GM19043 (cell line): ENCODE results near the gene GCH1.

Source experiments
- ATAC-seq: cut with Tn5 transposase; IDR thresholded peaks from one replicate; pipeline ENCODE4 v1.9.1; 2021; ENCODE audit warnings: low read depth; ENCODE audit not compliant: unreplicated experiment

GCH1 gene

DNA sequence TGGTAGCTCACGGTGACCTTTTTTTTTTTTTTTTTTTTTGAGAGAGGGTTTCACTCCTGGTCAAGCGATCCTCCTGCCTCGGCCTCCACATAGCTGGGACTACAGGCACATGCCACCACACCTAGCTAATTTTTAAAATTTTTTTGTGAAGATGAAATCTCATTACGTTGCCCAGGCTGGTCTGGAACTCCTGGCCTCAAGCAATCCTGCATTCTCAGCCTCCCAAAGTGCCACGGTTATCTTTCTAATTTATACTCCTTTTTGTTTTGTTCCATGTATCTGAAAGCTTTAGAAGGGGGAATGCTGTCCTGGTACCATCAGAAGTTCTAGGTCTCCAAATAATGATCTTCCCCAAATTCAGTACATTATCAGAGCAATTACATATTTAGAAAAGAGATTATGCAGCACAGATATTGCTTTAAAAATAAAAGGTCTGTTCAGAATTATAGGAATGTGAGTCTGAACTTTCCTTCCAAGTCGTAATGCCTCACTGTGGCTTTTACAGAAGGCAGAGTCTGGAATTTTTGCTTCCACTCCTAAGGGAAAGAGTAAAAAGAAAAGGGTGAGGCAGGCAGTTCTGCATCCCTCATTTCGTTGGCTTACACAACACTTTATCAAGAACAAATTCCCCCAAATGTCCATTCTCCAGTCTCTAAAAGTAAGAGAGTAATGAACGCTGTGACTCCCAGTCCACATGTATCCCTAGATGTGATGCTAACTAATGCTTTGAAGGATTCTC, 73.0 kb downstream of the GCH1 start:
- ATAC-seq = no peak

DNA sequence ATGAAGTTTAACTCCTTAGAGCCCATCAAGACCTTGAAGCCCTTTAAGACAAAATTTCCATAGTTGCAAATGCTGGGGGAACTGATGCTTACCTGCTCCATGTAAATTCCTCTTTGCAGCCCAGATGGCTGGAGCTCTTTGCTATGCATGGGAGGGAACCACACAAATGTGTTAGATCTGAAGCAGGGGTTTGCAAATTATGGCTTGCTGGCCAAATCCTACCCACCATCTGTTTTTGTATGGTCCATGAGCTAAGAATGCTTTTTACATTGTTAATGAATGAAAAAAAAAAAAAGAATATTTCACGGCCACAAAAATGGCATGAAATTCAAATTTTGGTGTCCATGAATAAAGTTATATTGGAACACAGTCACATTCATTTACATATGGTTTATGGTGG, 74.6 kb downstream of the GCH1 start:
- no peak for ATAC-seq

DNA sequence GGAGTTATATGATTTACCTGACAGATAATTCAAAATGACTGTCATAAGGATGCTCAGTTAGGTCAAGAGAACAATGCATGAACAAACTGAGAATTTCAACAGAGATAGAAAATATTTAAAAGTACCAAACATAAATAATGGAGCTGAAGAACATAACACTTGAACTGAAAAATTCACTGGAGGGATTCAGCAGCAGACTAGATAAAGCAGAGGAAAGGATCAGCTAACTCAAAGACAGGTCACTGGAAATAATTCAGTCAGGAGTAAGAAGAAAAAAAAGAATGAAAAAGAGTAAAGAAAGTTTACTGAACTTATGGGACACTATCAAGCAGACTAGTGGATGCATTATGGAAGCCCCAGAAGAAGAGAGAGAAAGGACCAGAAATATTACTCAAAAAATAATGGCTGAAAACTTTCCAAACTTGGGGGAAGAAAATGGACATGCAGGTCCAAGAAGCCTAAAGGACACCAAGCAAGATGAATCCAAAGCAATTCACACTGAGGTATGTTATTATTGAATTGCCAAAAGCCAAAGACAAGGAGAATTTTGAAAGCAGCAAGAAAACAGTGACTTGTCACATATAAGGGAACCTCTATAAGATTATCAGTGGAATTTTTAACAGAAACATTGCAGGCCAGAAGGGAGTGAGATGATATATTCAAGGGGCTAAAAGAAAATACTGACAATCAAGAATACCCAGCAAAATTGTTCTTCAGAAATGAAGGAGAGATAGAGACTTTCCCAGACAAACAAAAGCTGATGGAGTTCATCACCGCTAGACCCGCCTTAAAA, 78.7 kb downstream of the GCH1 start:
- no peak for ATAC-seq

DNA sequence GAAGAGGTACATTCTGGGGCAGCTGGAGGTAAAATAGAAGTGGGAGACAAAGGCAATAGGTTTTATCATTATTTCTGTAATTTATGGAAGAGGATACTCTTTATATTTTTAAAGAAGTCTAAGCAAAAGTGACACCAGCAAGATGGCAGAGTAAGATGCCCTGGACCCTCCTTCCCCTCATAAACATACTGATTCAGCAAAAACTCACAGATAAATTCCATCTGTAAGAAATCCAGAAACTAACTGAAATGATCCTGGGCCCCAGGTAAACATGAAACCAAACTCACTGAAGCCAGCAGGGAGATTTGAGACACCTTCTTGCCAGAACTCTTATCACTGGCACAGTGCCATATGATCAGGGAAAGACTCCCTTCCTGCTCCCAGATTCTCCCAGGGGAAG, 79.9 kb downstream of the GCH1 start:
- no peak for ATAC-seq

DNA sequence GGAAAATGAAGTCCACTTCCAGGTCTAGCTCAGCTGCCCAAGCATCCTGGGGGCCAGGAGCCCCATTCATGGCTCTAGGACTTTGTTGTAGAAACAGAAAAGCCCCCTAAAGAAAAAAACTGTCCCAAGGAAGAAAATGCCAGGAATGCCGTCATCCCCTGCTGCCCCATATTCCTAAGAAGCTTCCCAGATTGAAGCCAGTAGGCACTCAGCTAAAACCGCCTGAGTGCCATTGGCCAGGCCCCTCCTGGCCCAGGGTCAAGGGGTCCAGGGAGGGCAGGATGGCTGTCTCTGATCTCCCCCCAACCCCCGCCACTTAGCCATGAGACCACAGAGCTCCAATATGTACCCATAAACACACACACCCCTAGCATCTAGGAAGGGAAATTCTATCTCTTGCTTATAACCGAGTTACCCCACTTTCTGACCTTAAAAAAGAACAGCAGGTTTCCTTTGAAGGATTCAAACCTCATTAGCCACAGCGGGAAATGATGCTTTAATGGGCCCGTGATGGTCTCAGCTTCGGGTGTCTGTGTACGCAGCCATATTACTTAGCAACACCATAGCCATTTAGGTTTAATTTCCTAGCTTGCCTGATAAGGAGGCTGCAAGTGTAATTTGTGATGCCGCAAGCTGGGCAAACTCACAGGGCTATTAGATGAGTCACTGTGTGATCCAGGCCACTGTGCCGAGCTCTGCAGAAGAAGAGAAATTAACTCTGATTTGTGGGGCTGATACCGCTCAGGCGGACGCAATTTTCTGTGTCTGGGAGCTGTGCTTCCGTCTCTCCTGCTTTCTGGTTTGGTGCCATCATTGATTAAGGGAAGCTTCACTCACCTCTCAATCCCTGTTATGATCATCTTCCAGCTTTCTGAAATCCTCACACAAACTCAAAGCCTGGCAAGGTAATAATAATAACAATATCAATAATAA, 84.2 kb downstream of the GCH1 start:
- no peak for ATAC-seq

DNA sequence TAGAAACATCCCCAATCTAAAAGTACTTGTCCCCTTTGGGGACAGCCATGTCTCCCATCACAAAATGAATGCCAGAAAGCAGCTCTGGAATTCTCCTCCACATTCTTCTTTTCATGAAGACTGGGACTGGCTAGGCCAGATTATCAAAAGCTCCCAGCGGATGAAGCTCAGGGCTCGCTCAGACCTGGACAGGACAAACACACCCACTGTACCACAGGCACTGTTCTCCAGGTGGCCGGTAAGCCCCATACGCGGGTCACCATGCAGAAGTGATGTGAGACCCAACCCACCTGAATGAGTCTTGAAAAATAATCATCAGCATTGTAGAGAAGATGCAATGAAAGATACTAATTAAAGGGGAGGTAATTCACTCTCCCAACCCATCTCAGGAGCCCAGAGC, 85.1 kb downstream of the GCH1 start:
- ATAC-seq = no peak

DNA sequence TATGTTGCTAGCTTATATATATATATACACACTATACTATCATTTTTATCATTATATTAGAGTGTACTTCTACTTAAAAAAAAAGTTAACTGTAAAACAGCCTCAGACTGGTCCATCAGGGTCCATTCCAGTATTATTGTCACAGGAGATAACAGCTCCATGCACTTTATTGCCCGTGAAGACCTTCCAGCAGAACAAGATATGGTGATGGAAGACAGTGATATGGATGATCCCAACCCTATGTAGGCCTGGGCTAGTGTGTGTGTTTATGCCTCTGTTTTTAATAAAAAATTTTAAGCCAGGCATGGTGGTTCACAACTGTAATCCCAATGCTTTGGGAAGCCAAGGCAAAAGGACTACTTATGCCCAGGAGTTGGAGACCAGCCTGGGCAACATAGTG, 86.2 kb downstream of the GCH1 start:
- ATAC-seq = no peak

DNA sequence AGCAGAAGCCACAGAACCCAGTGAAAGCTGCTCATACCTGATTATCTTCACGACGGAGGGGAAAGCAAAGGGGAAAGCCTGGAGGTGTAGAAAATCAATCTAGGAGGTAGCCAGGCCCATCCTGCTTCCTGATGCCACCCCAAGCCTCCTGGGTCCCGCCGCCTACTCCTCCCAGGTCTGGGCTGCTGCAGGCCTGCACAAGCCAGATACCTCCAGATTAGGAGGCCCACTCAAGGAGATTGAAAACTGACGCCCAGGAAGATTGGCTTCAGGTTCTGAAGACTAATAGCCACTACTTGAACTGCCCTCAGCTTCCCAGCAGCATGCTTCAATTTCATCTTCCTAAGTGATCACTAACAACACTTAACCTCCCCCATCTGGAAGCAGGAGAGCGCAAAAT, 87.1 kb downstream of the GCH1 start:
- ATAC-seq = no peak

DNA sequence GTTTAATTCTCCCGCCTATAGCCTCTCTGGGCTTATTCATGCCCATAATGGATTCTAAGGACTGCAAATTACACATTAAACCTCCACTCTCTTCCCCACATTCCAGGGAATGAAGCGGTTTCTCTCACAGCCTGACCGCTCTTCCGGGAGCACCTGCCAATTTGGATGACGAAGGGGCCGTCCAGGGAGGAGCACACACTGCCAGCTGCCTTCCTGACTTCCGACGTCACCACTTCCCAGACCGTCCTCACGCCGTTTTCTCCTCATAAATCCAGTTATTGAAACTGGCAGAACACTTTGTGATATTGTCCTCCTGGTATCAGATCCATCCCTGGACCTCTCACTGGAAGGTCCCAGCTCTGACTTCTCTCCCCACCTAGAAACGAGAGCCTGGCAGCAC, 87.6 kb downstream of the GCH1 start:
- no peak for ATAC-seq

DNA sequence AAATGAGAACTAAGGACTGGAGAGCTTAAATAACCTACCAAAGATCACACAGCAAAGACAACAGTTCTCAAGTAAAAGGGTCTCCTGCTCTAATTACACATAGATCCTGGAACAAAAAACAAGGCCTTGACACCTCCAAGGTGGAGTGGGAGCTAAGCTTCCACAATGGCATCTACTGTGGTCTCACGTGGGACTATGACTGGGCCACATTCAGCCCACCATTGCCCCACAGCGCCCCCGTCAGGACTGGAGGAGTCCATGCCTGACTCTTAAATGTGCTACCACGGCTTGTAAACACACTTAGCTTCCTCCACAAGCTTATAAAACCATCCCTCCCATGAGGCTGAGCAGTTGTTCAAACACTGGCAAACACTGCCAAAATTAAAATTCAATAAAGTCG, 88.5 kb downstream of the GCH1 start:
- no peak for ATAC-seq

DNA sequence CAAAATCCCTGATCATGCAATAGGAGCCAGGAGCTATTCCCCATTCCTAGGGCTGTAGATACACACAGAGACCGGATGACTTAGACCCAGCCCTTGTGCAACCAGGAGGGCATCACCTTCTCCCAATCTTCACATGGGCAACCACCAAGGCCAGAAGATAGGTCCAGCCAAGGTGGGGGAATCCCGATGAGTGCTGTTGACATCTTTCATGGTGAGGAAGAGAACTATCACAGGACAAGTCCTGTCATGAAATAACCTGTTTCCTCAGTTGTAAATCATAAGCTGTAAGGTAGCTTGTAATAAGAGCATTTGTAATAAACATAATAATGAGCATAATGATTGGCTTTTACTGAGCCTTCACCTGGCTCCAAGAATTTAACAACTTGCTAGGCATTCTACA, 89.5 kb downstream of the GCH1 start:
- no peak for ATAC-seq

DNA sequence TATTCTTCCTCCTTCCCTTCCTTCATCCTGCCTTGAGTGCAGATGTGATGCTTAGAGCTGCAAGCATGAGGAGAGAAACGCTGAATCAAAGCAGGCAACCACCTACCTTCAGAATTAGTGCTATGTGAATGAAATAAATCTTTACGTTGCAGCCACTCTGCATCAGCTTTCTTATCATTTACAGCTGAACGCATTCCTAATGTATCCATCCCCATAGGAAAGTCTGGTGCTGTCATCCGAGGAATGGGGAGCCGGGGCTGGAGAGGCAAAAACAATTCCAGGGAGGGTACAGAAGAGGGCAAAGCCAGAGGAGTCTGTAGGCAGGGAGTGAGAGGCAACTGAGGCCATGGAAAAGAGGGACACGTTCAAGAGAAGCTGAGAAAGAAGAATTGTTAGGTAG, 90.0 kb downstream of the GCH1 start:
- ATAC-seq = no peak

DNA sequence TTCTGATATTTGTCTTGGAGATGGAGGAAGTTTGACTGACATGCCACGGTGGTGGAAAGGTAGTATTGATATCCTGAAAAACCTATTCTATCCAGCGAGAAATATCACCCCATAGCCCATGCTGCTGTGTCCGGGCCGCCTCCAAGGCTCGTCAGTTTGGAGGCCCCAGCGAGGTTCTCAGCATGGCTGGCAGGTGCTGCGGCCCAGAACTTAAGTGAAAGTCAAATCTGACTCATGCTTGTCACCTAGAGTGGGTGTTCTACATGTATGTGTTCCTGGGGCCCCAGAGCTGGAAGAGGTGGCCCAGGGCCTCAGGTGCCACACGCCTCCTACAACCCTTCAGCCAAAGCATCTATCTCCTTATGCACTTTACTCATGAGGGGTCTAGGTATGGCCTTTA, 92.9 kb downstream of the GCH1 start:
- no peak for ATAC-seq

DNA sequence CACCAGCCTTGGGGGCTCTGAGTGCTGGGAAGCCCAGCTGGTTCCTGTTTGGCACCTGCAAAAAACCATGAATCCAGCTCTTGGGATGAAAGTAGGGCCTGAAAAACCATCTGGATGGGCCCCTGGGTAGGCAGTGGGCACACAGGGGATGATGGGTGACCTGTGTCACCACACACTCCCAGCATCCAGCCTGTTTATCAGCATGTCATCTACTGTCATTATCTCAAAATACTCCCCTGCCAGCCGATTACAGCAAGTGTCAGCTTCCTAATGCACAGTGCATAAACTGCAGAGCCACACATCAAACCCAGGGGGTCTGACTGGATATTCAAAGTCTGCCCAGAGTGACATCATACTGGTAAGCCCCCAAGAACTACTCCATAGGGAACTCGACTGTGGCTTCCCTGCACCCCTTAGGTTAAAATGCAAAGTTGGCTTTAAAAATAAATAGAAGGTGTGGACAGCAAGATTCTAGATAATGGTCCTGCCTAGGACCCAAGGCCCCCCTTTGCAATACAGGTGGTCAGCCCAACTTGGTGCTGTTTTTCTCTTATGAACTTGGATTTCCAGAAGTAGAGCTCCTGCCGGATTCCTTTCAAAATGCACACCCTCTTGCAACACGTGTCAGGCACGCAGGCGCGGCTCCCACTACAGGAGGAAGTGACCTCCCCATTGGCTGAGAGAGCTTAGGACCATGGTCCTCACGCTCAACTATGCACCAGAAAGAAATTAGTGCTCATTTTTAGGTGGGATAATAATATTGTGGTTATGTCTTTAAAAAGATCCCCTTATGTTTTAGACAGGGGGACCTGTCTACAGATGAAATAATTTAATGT, 94.1 kb downstream of the GCH1 start:
- no peak for ATAC-seq

DNA sequence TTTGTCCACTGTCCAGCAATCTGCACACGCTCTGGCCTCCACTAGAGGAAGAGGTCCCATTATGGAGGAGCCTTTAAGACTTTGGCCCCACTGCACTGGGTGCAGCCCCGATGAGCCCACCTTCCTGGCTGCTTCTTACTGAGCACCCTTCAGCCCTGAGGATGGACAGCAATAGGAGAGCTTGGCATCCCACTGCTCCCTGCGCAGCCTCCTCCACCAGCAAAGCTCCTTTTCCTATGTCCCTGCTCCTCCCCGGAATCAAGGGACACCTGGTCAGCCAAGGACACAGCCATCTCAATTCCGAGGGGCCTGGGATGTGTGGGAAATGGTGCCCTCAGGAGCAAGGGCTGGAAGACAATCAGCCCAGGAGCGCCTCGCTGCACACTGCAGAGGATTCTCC, 94.7 kb downstream of the GCH1 start:
- no peak for ATAC-seq

DNA sequence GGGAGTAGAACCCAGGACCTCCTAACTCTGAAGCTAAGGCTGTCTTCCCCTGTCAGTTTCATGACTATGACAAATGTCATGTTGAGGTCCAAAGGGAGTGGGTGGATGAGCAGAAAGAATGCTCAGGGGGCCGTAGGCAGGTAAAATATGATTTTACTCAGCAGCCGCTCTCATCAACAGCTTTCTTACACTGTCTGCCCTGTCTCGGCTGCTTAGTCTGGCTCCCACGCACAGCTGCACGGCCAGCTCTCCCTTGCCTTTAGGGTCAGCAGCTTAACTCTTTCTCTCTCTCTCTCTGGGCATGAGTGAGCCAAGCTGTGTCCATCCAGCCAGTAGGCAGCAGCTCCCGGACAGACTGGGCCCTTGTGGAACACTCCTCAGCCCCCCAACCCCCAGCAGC, 95.2 kb downstream of the GCH1 start:
- no peak for ATAC-seq

DNA sequence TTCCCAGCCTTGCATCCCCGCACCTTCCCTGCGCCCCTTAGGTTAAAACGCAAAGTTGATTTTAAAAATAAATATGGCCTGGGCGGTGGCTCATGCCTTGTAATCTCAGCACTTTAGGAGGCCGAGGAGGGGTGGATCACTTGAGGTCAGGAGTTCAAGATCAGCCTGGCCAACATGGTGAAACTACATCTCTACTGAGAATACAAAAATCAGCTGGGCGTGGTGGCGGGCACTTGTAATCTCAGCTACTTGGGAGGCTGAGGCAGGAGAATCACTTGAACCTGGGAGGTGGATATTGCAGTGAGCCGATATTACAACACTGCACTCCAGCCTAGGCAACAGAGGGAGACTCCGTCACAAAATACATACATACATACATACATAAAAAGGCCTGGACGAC, 96.0 kb downstream of the GCH1 start:
- ATAC-seq = no peak

DNA sequence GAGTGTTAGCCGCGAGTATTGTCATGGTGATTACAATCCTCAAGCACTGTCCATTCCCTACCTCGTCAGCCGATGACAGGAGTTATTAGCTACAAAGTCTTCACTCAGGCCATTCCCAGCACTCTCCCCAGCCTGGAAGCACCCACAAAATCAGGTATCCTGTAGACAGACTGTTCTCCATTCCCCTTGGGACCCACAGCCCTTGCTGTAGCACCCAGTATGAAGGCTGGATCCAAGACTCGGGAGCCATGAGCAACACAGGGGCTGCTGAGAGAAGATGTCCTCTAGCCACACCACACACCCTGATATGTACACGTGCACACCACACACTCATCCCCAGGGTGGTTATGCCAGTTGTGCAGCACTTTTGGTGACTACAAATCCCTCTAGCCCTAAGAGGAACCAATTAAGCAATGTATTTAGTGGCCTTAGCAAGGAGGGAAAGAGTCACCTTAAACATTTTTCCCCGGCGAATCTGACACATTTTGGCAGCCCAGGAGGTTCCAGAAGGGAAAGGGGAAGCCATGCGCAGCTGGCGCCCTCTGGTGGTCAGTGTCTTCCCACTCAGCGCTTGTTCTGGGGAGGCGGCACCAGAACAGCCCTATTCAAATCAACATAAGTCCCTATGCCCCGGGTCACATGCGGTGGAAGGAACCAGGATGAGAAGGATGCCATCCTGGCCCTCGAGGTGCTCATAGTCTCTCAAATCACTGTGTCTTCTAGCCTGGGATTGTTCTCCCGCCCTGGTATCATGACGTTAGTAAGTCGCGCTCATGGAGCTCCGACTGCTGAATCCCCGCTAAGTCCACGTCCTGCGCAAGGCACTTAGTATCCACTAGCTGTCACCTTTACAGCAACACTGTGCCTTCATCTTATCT, 96.9 kb downstream of the GCH1 start:
- no peak for ATAC-seq

DNA sequence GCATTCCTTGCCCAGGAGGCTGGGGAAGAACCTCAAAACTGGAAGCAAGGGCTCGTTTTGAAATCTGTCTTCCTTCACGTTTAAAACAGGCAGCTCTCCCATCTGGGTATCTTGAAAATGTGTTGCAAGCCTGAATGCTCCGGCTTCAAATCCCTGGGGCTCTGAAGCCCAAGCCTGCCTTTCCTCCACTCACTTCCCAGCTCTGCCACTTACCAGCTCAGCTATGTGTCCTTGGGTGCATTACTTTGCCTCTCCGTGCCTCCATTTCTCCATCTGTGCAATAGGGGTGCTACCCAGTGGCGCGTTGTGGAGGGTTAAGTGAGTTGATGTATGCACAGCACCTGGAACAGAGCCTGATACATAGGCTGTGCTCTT, 97.6 kb downstream of the GCH1 start:
- ATAC-seq = no peak
